ENCODE data around the gene PPCDC. TPM values are rescaled to one million over a fixed set of nuclear protein-coding genes. Genes with fewer than 3 reads are reported as not detected.

PPCDC gene
- total RNA-seq, 1 donor from 2014 or later: 11.2 TPM

DNA sequence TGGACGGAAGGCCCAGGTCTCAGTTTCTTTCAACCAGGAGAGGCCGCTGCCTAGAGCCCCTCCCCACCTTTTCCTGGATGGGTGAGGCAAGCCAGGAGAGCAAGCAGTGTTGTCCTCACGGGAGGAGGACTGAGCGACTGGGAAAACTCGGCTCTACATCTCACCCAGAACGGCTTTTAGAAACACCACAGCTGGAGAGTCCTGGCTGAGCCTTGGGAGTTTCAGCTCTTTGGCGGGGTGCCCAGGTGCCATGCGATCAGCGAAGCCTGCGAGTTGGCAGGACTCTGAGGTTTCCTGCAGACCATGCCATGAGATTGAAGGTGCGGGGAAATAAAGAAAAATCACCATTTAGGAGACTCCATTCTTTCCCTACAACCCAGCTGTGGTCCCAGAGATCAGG is 26.0 kb downstream of the PPCDC start:
- peak; percentile 79 for DNase-seq
- Histone ChIP-seq H3K9me3 (no peaks in the 10 kb centered on the region), H3K27ac (no peak overlapping the region), H3K36me3 (no peaks in the 10 kb centered on the region), H3K4me1 (peaks cover 64% of the 10 kb centered on the region), H3K27me3 (ENCODE audit: low read depth) (no peaks in the 10 kb centered on the region), H3K4me3 (no peak overlapping the region)
- intact Hi-C loops (cut with DNase I): no loop called here
- TF ChIP-seq, protein P1, sequence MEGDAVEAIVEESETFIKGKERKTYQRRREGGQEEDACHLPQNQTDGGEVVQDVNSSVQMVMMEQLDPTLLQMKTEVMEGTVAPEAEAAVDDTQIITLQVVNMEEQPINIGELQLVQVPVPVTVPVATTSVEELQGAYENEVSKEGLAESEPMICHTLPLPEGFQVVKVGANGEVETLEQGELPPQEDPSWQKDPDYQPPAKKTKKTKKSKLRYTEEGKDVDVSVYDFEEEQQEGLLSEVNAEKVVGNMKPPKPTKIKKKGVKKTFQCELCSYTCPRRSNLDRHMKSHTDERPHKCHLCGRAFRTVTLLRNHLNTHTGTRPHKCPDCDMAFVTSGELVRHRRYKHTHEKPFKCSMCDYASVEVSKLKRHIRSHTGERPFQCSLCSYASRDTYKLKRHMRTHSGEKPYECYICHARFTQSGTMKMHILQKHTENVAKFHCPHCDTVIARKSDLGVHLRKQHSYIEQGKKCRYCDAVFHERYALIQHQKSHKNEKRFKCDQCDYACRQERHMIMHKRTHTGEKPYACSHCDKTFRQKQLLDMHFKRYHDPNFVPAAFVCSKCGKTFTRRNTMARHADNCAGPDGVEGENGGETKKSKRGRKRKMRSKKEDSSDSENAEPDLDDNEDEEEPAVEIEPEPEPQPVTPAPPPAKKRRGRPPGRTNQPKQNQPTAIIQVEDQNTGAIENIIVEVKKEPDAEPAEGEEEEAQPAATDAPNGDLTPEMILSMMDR (IDR thresholded peaks at IDR 0.05): no peak
- ATAC-seq: peak; percentile 3 to 7

DNA sequence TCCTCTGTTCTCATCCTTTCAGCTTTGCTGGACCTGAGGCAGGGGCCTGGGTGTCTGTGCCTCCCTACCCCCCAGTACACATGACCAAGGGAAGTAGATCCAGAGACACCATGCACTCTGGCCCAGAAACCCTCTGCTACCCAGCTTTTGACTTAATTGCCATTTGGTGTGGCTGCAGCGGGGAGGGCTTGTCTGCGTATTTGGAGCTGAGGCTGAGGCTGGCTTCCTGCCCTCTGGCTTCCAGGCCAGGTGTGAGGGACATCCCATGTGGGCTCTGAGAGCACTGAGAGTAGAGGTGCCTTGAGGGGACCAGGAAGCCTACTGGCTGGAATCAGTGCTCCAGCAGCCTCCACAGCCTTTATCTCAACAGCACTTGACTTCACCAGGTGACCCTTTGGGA is 26.9 kb downstream of the PPCDC start:
- DNase-seq: no peak
- TF ChIP-seq, protein P1 (IDR thresholded peaks at IDR 0.05): no peak
- intact Hi-C loops (cut with DNase I): no loop called here

DNA sequence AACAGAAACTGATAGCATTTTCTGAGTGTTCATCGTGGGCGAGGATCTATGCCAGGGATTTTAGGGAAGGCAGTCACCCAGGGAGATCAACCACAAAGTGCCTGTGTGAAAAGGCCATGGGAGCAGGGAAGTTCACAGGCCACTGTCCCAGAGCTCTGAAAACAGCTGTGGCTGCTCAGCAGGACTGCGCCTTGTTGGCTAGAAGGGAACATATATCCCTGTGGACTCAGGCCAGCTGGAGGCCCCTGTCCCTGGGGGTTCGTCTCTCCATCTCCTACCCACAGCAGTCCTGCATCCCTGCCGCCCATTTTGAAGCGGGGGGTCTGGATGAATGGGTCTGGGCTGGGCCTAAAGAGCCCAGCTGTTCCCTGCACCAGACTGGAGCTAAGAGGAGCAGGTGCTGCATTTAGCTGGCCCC is 27.8 kb downstream of the PPCDC start:
- no peaks in the 10 kb centered on the region for H3K9me3 ChIP-seq
- ATAC-seq: no peak
- H3K4me1 ChIP-seq: peaks cover 46% of the 10 kb centered on the region
- H3K27ac ChIP-seq: no peak overlapping the region
- no peaks in the 10 kb centered on the region for H3K36me3 ChIP-seq
- H3K4me3 ChIP-seq: no peak overlapping the region
- TF ChIP-seq, protein P1 (IDR thresholded peaks at IDR 0.05): no peak
- intact Hi-C loops (cut with DNase I): no loop called here
- DNase-seq: no peak
- no peaks in the 10 kb centered on the region for H3K27me3 ChIP-seq (ENCODE audit: low read depth)

More for the DNA sequence above, 26.9 kb downstream of the PPCDC start:
- Histone ChIP-seq H3K36me3 (no peaks in the 10 kb centered on the region), H3K27me3 (ENCODE audit: low read depth) (no peaks in the 10 kb centered on the region), H3K4me3 (no peak overlapping the region), H3K9me3 (no peaks in the 10 kb centered on the region), H3K4me1 (peaks cover 55% of the 10 kb centered on the region), H3K27ac (no peak overlapping the region)
- no peak for ATAC-seq

DNA sequence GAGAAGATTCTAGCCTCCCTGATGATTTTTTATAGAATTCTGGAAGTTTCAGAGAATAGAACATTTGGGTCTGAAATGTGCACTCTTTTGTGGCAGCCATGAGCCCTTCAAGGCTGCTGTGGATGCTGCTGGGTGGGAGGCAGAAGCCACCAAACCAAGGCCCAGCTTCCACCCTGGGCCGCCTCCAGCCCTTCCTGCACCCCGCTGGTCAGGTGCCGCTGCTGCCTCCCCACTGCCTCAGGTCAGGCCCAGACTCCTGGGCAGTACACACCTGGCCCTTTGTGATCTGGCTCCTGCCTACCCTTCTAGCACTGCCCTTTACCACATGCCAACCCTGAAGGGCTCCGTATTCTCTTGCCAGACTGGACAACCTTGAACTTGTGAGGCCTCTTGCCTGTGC is 28.3 kb downstream of the PPCDC start:
- no peak overlapping the region for H3K27ac ChIP-seq
- no peaks in the 10 kb centered on the region for H3K36me3 ChIP-seq
- H3K27me3 ChIP-seq (ENCODE audit: low read depth): no peaks in the 10 kb centered on the region
- DNase-seq (no peak), ATAC-seq (no peak)
- TF ChIP-seq, protein P1 (IDR thresholded peaks at IDR 0.05): no peak
- H3K4me3 ChIP-seq: no peak overlapping the region
- intact Hi-C loops (cut with DNase I): no loop called here
- no peaks in the 10 kb centered on the region for H3K9me3 ChIP-seq
- peaks cover 41% of the 10 kb centered on the region for H3K4me1 ChIP-seq

DNA sequence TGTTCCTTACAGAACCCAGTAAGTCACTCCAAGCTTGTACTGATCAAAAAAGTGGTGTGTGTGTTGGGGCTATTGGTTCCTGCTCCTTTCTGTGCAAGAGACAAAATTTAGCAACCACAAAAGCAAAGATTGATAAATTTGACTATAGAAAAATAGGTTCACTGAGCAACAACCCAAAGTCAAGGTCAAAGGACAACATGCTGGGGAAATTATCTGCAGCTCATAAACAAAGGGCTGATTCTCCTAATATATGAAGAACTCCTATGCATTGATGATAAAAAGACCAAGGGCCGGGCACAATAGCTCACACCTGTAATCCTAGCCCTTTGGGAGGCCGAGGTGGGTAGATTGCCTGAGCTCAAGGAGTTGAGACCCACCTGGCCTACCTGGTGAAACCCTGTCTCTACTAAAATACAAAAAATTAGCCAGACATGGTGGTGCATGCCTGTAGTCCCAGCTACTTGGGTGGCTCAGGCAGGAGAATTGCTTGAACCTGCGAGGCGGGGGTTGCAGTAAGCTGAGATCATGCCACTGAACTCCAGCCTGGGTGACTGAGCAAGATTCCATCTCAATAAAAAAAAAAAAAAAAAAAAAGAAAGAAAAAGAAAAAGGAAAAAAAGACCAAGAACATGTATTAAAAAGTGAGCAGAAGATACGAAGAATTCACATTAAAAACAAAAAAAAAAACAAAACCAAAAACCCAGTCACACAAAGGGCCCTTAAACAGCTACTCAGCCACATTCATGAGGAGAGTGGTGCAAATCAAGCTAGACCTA is 29.8 kb downstream of the PPCDC start:
- Histone ChIP-seq H3K27ac (no peak overlapping the region), H3K36me3 (no peaks in the 10 kb centered on the region), H3K9me3 (no peaks in the 10 kb centered on the region), H3K4me1 (peaks cover 32% of the 10 kb centered on the region), H3K27me3 (ENCODE audit: low read depth) (no peaks in the 10 kb centered on the region), H3K4me3 (no peak overlapping the region)
- DNase-seq (no peak), ATAC-seq (no peak)
- intact Hi-C loops (cut with DNase I): no loop called here
- TF ChIP-seq, protein P1 (IDR thresholded peaks at IDR 0.05): no peak
